Measurements from ENCODE around the gene MEGF11. TPM values are rescaled to one million over a fixed set of nuclear protein-coding genes. Genes with fewer than 3 reads are reported as not detected.

MEGF11 gene
- total RNA-seq, 2 donors from 2014 or later, result not detected

DNA sequence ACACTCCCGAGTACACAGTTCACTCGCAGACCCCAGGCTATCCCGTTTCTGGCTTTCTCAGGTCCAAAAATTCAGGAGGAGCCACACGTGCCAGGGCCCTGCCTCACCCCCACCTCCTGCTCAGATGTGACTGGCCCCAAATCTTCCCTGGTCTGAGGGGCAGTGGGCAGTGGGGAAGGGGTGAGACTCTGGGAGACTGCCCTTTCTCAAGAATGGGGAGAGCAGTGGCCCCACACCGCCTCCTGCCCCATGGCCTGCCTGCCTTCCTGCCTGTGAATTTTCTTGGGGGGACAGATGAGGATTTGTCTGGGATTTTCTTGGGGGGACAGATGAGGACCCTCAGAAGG lies 174.6 kb downstream of the MEGF11 start:
- DNase-seq (ENCODE audit: low spot score), result no peak
- Histone ChIP-seq H3K9me3 (no peaks in the 10 kb centered on the region), H3K36me3 (no peaks in the 10 kb centered on the region), H3K27me3 (replicated peaks; ENCODE audit: insufficient read depth) (peaks cover 7% of the 10 kb centered on the region), H3K27ac (no peak overlapping the region), H3K4me1 (replicated peaks) (no peaks in the 10 kb centered on the region), H3K4me3 (no peak overlapping the region)
- WGBS, result 62% methylated on average over 5 of the region's 5 CpGs
- intact Hi-C loops (cut with DNase I), result no loop called here
- TF ChIP-seq CTCF (IDR thresholded peaks at IDR 0.05) (no peak), POLR2AphosphoS5 (IDR thresholded peaks at IDR 0.05) (no peak), POLR2A (IDR thresholded peaks at IDR 0.05) (no peak)

- Histone ChIP-seq H3K27ac (no peak overlapping the region), H3K4me3 (no peak overlapping the region), H3K4me1 (replicated peaks) (no peaks in the 10 kb centered on the region), H3K27me3 (replicated peaks; ENCODE audit: insufficient read depth) (peaks cover 7% of the 10 kb centered on the region), H3K36me3 (no peaks in the 10 kb centered on the region), H3K9me3 (no peaks in the 10 kb centered on the region)
- intact Hi-C loops (cut with DNase I), result no loop called here
- TF ChIP-seq POLR2A (IDR thresholded peaks at IDR 0.05) (no peak), POLR2AphosphoS5 (IDR thresholded peaks at IDR 0.05) (no peak), CTCF (IDR thresholded peaks at IDR 0.05) (no peak)
- DNase-seq (ENCODE audit: low spot score), result no peak
- WGBS, result 59% methylated on average over 20 of the region's 20 CpGs
Observed at GRCh38 chr15:66078196-66078928, 175.2 kb downstream of the MEGF11 start.

DNA sequence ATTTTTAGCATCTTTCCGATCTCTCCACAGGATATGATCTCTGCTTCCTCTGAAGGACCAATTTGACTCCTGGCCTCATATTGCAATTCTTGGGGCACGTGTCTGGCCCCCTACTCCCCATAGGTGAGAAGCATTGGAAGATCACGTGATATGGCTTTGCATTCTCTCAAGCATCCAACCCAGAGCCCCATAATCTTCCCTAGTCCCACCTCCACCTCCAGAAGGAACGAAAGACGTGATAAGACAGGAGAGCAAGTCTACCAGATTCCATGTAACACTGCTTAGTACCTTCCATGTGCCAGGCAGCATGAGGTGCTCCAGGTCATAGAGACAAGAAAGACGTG lies 176.3 kb downstream of the MEGF11 start:
- intact Hi-C loops (cut with DNase I), result no loop called here
- WGBS, result 90% methylated on average over 6 of the region's 6 CpGs
- no peak for TF ChIP-seq POLR2A (IDR thresholded peaks at IDR 0.05)
- TF ChIP-seq POLR2AphosphoS5 (IDR thresholded peaks at IDR 0.05), result no peak
- TF ChIP-seq CTCF (IDR thresholded peaks at IDR 0.05), result no peak

DNA sequence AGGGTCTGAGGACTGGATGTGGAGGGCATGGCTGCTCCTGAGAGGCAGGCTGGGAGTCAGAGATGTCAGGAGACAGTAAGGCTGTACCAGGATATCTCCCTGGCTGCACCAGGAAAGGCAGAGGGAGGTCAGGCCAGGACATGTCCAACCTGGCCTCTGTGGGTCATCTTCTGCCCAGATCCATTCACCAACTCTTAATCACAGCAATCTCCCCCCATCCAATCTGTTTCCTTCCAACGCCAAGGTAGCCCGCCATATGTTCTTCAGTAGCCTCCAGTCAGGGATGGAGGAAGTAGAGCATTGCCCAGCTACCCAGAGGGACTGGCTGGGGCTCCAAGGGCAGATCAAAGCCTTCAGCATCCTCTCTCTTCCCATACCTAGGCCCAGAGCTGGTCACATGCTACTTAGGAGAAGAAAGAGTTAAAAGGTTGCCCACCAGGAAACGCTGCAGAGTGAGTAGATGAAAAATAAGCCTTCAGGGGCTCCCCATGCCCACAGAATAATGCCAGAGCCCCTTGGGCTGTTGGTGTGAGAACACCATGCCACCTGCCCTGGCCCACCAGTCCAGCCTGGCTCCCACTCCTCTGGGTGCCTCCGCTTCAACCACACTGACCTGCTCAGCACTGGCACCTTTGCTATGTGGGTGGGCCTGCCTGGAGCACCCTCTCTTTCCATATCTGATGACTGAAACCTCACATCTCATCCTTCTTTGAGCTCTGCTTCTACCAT lies 176.8 kb downstream of the MEGF11 start:
- 91% methylated on average over 4 of the region's 4 CpGs for WGBS
- intact Hi-C loops (cut with DNase I), result no loop called here
- TF ChIP-seq CTCF (IDR thresholded peaks at IDR 0.05) (no peak), POLR2A (IDR thresholded peaks at IDR 0.05) (no peak), POLR2AphosphoS5 (IDR thresholded peaks at IDR 0.05) (no peak)
- Histone ChIP-seq H3K27ac (no peak overlapping the region), H3K4me1 (replicated peaks) (no peaks in the 10 kb centered on the region), H3K36me3 (no peaks in the 10 kb centered on the region), H3K4me3 (no peak overlapping the region), H3K27me3 (replicated peaks; ENCODE audit: insufficient read depth) (peaks cover 7% of the 10 kb centered on the region), H3K9me3 (no peaks in the 10 kb centered on the region)
- DNase-seq (ENCODE audit: low spot score), result no peak

More for the DNA sequence above, 176.3 kb downstream of the MEGF11 start:
- no peak for DNase-seq (ENCODE audit: low spot score)
- Histone ChIP-seq H3K9me3 (no peaks in the 10 kb centered on the region), H3K4me3 (no peak overlapping the region), H3K36me3 (no peaks in the 10 kb centered on the region), H3K27ac (no peak overlapping the region), H3K27me3 (replicated peaks; ENCODE audit: insufficient read depth) (peaks cover 7% of the 10 kb centered on the region), H3K4me1 (replicated peaks) (no peaks in the 10 kb centered on the region)

GRCh38 chr15:66075947-66076346 lies 177.6 kb downstream of the MEGF11 start:
- WGBS, result 96% methylated on average over 1 of the region's 1 CpG
- Histone ChIP-seq H3K4me3 (no peak overlapping the region), H3K27ac (no peak overlapping the region), H3K36me3 (no peaks in the 10 kb centered on the region), H3K27me3 (replicated peaks; ENCODE audit: insufficient read depth) (peaks cover 7% of the 10 kb centered on the region), H3K4me1 (replicated peaks) (no peaks in the 10 kb centered on the region), H3K9me3 (no peaks in the 10 kb centered on the region)
- no peak for DNase-seq (ENCODE audit: low spot score)
- intact Hi-C loops (cut with DNase I), result no loop called here
- TF ChIP-seq CTCF (IDR thresholded peaks at IDR 0.05) (no peak), POLR2AphosphoS5 (IDR thresholded peaks at IDR 0.05) (no peak), POLR2A (IDR thresholded peaks at IDR 0.05) (no peak)
